ENCODE measurements around the gene OXSM. TPM values are rescaled to one million over a fixed set of nuclear protein-coding genes. Genes with fewer than 3 reads are reported as not detected.

The OXSM gene
- total and polyA plus RNA-seq, 4 donors, result 8.0 to 15.5 (median 10.1) TPM

Other genes with a start within 250 kb of the OXSM start
- 100 to 1,000 TPM in 1 of 2 donors, 10 to 100 TPM in 1; 72.8 to 260 TPM for gene TOP2B, start 125.2 kb upstream of the OXSM start, total RNA-seq
- 10 to 100 TPM; 32.7 to 39.6 TPM for gene TOP2B, start 125.2 kb upstream of the OXSM start, polyA plus RNA-seq
- gene NGLY1, start 6.6 kb upstream of the OXSM start, total RNA-seq, result 10 to 100 TPM; 28.9 to 54.4 TPM
- gene NGLY1, start 6.6 kb upstream of the OXSM start, polyA plus RNA-seq, result 10 to 100 TPM; 19.1 to 35.7 TPM

Measured in lung (tissue), 4 donors.